Measurements from ENCODE around the gene PIAS4. TPM values are rescaled to one million over a fixed set of nuclear protein-coding genes. Genes with fewer than 3 reads are reported as not detected.

The PIAS4 gene
- polyA plus RNA-seq, 1 experiment: 9.0 TPM

DNA sequence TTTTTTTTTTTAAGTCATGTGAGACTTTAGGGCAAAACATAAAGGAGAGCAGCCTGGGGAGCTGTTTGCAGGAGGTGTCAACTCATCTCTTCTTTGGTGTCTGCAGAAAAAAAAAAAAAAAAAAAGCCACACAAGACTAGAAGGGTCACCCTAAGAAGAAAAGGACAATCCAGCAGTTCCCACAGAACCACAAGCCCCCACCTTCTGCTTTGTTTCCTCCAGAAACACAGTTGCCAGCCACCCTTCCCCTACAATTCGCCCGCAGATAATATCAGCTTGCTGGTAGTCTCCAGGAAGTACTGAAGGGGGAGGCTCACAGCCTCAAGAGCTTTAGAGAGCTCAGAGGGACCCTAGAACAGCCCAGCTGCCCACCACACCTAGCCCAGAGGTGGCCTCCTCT, 81.4 kb downstream of the PIAS4 start:
- H3K27ac ChIP-seq (ENCODE audit: low read depth, low read length): no peak overlapping the region
- CTCF ChIA-PET: no interaction called here

More for the DNA sequence above, 81.4 kb downstream of the PIAS4 start:
- no peak overlapping the region for H3K4me3 ChIP-seq (ENCODE audit: low read depth, low read length)
- DNase-seq (ENCODE audit: low read depth, low spot score): no peak
- H3K9me3 ChIP-seq (ENCODE audit: control insufficient read depth, insufficient read depth, low read length): no peaks in the 10 kb centered on the region; the same call in 1 of the 2 replicates
- TF ChIP-seq, protein P1, sequence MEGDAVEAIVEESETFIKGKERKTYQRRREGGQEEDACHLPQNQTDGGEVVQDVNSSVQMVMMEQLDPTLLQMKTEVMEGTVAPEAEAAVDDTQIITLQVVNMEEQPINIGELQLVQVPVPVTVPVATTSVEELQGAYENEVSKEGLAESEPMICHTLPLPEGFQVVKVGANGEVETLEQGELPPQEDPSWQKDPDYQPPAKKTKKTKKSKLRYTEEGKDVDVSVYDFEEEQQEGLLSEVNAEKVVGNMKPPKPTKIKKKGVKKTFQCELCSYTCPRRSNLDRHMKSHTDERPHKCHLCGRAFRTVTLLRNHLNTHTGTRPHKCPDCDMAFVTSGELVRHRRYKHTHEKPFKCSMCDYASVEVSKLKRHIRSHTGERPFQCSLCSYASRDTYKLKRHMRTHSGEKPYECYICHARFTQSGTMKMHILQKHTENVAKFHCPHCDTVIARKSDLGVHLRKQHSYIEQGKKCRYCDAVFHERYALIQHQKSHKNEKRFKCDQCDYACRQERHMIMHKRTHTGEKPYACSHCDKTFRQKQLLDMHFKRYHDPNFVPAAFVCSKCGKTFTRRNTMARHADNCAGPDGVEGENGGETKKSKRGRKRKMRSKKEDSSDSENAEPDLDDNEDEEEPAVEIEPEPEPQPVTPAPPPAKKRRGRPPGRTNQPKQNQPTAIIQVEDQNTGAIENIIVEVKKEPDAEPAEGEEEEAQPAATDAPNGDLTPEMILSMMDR (IDR thresholded peaks at IDR 0.05; ENCODE audit: low read depth, low read length): no peak
- H3K27me3 ChIP-seq (ENCODE audit: control insufficient read depth, insufficient read depth, low read length): no peaks in the 10 kb centered on the region
- POLR2A ChIA-PET: no interaction called here

Small RNA genes lying within 50 kb of the gene (small RNA-seq; reads per million reads assigned to genes)
- 707 reads per million, percentile 95 among the genes with 10 or more reads in this experiment for gene SNORD37 (ENCODE audit: insufficient read length, low read depth)

Other genes starting within 250 kb of the PIAS4 start
- gene APBA3, start 246.0 kb upstream of the PIAS4 start, polyA plus RNA-seq (2011; rRNA removed): 5.4 and 9.9 TPM in 2 replicates
- gene MRPL54, start 245.1 kb upstream of the PIAS4 start, polyA plus RNA-seq (2011; rRNA removed): 31.2 and 36.9 TPM in 2 replicates
- not detected in 2 replicates for gene RAX2, start 235.5 kb upstream of the PIAS4 start, polyA plus RNA-seq (2011; rRNA removed)
- gene MATK, start 221.4 kb upstream of the PIAS4 start, polyA plus RNA-seq (2011; rRNA removed): not detected in 2 replicates
- not detected in 2 replicates for gene ZFR2, start 138.7 kb upstream of the PIAS4 start, polyA plus RNA-seq (2011; rRNA removed)
- gene ATCAY, start 127.1 kb upstream of the PIAS4 start, polyA plus RNA-seq (2011; rRNA removed): 0.09 and 0.30 TPM in 2 replicates
- gene NMRK2, start 74.7 kb upstream of the PIAS4 start, polyA plus RNA-seq (2011; rRNA removed): not detected in 2 replicates
- gene DAPK3, start 36.6 kb upstream of the PIAS4 start, polyA plus RNA-seq (2011; rRNA removed): 105 and 149 TPM in 2 replicates
- gene EEF2, start 22.3 kb upstream of the PIAS4 start, polyA plus RNA-seq (2011; rRNA removed): 1,648 and 1,697 TPM in 2 replicates
- gene ZBTB7A, start 59.2 kb downstream of the PIAS4 start, polyA plus RNA-seq (2011; rRNA removed): 2.7 and 4.0 TPM in 2 replicates
- 65.1 and 104 TPM in 2 replicates for gene MAP2K2, start 116.4 kb downstream of the PIAS4 start, polyA plus RNA-seq (2011; rRNA removed)
- not detected in 2 replicates for gene CREB3L3, start 145.9 kb downstream of the PIAS4 start, polyA plus RNA-seq (2011; rRNA removed)
- 12.6 and 16.0 TPM in 2 replicates for gene SIRT6, start 174.8 kb downstream of the PIAS4 start, polyA plus RNA-seq (2011; rRNA removed)
- 0.10 and 0.11 TPM in 2 replicates for gene ANKRD24, start 175.0 kb downstream of the PIAS4 start, polyA plus RNA-seq (2011; rRNA removed)
- gene EBI3, start 221.8 kb downstream of the PIAS4 start, polyA plus RNA-seq (2011; rRNA removed): 1.1 and 1.3 TPM in 2 replicates
- 10.2 and 13.0 TPM in 2 replicates for gene YJU2, start 239.3 kb downstream of the PIAS4 start, polyA plus RNA-seq (2011; rRNA removed)

Measured in AG04450 (cell line).